ENCODE results near the gene GPR6.

GPR6 gene

GRCh38 chr6:109999740-110000139 is 21.6 kb downstream of the GPR6 start:
- no peak for DNase-seq (ENCODE audit: low read depth)

GRCh38 chr6:110002676-110003075 is 24.6 kb downstream of the GPR6 start:
- no peak for DNase-seq (ENCODE audit: low read depth)

- DNase-seq (ENCODE audit: low read depth) = no peak
Observed at GRCh38 chr6:110013386-110013785, 35.3 kb downstream of the GPR6 start.

GRCh38 chr6:110015206-110015605 is 37.1 kb downstream of the GPR6 start:
- DNase-seq (ENCODE audit: low read depth) = no peak

GRCh38 chr6:110017306-110017705 is 39.2 kb downstream of the GPR6 start:
- DNase-seq (ENCODE audit: low read depth) = no peak

GRCh38 chr6:110017946-110018345 is 39.8 kb downstream of the GPR6 start:
- DNase-seq (ENCODE audit: low read depth) = no peak

- no peak for DNase-seq (ENCODE audit: low read depth)
Observed at GRCh38 chr6:110018486-110018885, 40.4 kb downstream of the GPR6 start.

- DNase-seq (ENCODE audit: low read depth) = no peak
Observed at GRCh38 chr6:110020888-110021287, 42.8 kb downstream of the GPR6 start.

- DNase-seq (ENCODE audit: low read depth) = no peak
Observed at GRCh38 chr6:110029144-110029543, 51.0 kb downstream of the GPR6 start.

Data from stimulated activated CD8-positive, alpha-beta memory T cell treated with anti-CD3 and anti-CD28 coated beads, Interleukin-15, amount 100 ng/mL, for 1 hour (primary cell).